Activated T-cell treated with anti-CD3 and anti-CD28 coated beads, Interleukin-2, amount 50 U/mL, for 4 hours (primary cell): ENCODE results near the gene GALNT11. TPM values are rescaled to one million over a fixed set of nuclear protein-coding genes. Genes with fewer than 3 reads are reported as not detected.
"Not testable (repeated sequence)": the region's sequence is repeated elsewhere in the genome, so short reads cannot be mapped to it uniquely, and the experiment has no call there.

Experiments used
- ATAC-seq, 2 donors: fragments of 200-7000 bp; cut with Tn5 transposase; one replicate each; pipeline ENCODE4 v1.10.0; 2021
- DNase-seq: peaks from one replicate; pipeline ENCODE4 v3.0.0-alpha.2; 2020
- H3K27me3 Mint-ChIP-seq: one replicate; pipeline ENCODE4 v1.8.0; 2021; ENCODE audit warnings: low read depth, mixed read lengths
- H3K36me3 Mint-ChIP-seq: one replicate; pipeline ENCODE4 v1.8.0; 2022; ENCODE audit warnings: mixed read lengths; ENCODE audit not compliant: insufficient read depth
- H3K4me1 Mint-ChIP-seq: one replicate; pipeline ENCODE4 v1.8.0; 2021; ENCODE audit warnings: low read depth, mixed read lengths
- H3K4me3 Mint-ChIP-seq: one replicate; pipeline ENCODE4 v1.8.0; 2021; ENCODE audit warnings: mild to moderate bottlenecking, moderate library complexity, mixed read lengths
- H3K9me3 Mint-ChIP-seq: one replicate; pipeline ENCODE4 v1.8.0; 2021; ENCODE audit warnings: mixed read lengths
- total RNA-seq, 3 donors: library from RNA; stranded (reverse); gene quantifications; one replicate each; pipeline ENCODE4 v1.2.1, GENCODE V29; 2021

The GALNT11 gene
- total RNA-seq, 3 donors from 2014 or later, result 16.6 to 17.3 (median 16.7) TPM

DNA sequence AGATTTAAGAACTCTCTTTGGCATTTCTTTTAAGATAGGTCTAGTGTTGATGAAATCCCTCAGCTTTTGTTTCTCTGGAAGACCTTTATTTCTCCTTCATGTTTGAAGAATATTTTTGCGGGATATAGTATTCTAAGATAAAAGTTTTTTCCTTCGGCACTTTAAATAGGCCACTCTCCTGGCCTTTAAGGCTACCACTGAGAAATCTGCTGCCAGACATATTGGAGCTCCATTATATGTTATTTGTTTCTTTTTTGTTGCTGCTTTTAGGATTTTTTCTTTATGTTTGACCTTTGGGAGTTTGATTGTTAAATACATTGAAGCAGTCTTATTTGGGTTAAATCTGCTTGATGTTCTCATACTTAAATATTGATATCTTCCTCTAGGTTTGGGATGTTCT lies 22.6 kb downstream of the GALNT11 start:
- Mint-ChIP-seq H3K4me1 (peaks cover 18% of the 10 kb centered on the region), H3K4me3 (no peak overlapping the region), H3K36me3 (peaks cover 24% of the 10 kb centered on the region), H3K27me3 (no peaks in the 10 kb centered on the region), H3K9me3 (peaks cover 35% of the 10 kb centered on the region)
- ATAC-seq (no peak), DNase-seq (no peak)

GRCh38 chr7:152050547-152050971 lies 25.1 kb downstream of the GALNT11 start:
- H3K4me1 Mint-ChIP-seq, result peaks cover 17% of the 10 kb centered on the region
- peaks cover 16% of the 10 kb centered on the region for H3K36me3 Mint-ChIP-seq
- H3K9me3 Mint-ChIP-seq, result peaks cover 17% of the 10 kb centered on the region
- no peaks in the 10 kb centered on the region for H3K27me3 Mint-ChIP-seq
- DNase-seq (no peak), ATAC-seq (no peak)
- no peak overlapping the region for H3K4me3 Mint-ChIP-seq

DNA sequence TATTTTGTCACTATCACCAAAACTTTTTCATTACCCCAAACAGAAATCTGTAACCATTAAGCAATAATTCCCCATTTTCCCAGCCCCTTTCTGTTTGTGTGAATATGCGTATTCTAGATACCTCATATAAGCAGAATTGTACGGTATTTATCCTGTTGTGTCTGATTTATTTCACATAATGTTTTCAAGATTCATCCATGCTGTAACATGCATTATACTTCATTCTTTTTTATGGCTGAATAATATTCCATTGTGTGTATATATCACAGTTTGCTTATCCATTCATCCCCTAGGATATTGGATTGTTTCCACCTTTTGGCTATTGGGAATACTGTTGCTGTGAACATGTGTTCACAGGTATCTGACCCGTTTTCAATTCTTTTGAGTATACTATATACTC lies 26.5 kb downstream of the GALNT11 start:
- peaks cover 10% of the 10 kb centered on the region for H3K36me3 Mint-ChIP-seq
- no peak for DNase-seq
- H3K9me3 Mint-ChIP-seq, result peaks cover 5% of the 10 kb centered on the region
- no peak for ATAC-seq
- H3K4me3 Mint-ChIP-seq, result no peak overlapping the region
- no peaks in the 10 kb centered on the region for H3K27me3 Mint-ChIP-seq
- H3K4me1 Mint-ChIP-seq, result peaks cover 8% of the 10 kb centered on the region

DNA sequence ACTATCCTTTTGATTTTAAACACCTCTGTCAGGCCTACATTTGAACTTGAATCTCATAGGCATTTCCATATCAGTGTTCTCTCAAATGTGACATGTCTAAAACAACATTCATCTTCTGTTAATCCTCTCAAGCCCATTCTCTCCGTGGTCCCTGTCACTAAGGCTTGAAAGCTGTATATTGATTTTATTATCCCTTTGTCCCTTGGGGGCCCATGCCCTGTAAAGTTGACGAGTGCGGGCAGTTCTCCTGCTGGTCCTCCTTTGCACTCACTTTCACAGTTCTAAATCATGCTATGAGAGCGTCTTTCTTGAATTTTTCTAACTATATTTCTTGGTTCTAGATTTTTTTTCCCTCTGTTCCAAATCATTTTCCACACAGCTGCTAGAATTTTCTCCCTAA lies 27.3 kb downstream of the GALNT11 start:
- Mint-ChIP-seq H3K4me3 (no peak overlapping the region), H3K4me1 (peaks cover 8% of the 10 kb centered on the region), H3K27me3 (no peaks in the 10 kb centered on the region), H3K9me3 (peaks cover 5% of the 10 kb centered on the region), H3K36me3 (peaks cover 11% of the 10 kb centered on the region)
- DNase-seq (no peak), ATAC-seq (no peak)

GRCh38 chr7:152054367-152055230 lies 29.1 kb downstream of the GALNT11 start:
- ATAC-seq, result no peak
- Mint-ChIP-seq H3K27me3 (no peaks in the 10 kb centered on the region), H3K4me1 (peaks cover 4% of the 10 kb centered on the region)

DNA sequence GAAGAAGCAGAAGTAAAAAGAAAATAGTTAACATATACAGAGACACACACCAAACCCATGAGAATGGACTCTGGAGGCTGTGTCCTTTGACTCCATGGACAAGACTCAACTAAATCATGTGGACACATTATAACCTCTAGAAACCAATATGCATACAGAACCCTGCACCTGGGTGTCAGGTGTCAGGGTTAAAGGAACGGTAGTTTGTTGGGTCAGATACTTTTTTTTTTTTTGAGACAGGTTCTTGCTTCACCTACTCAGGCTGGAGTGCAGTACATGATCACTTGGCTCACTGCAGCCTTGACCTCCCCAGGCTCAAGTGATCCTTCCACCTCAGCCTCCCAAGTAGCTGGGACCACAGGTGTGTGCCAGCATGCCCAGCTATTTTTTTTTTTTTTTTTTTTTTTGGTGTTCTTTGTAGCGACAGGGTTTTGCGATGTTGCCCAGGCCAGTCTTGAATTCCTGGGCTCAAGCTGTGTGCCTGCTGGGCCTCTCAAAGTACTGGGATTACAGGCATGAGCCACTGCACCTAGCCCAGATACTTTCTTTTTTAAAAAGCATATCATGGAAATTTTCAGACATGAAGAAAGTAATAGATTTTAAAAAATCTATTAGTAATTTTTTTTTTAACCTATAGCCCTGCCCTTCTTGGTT lies 31.3 kb downstream of the GALNT11 start:
- no peaks in the 10 kb centered on the region for H3K27me3 Mint-ChIP-seq
- H3K36me3 Mint-ChIP-seq, result peaks cover 20% of the 10 kb centered on the region
- ATAC-seq (no peak), DNase-seq (no peak)
- no peak overlapping the region for H3K4me3 Mint-ChIP-seq
- no peaks in the 10 kb centered on the region for H3K4me1 Mint-ChIP-seq
- no peaks in the 10 kb centered on the region for H3K9me3 Mint-ChIP-seq

More at GRCh38 chr7:152054367-152055230, 29.1 kb downstream of the GALNT11 start:
- no peaks in the 10 kb centered on the region for H3K9me3 Mint-ChIP-seq
- no peak overlapping the region for H3K4me3 Mint-ChIP-seq
- DNase-seq, result no peak
- peaks cover 16% of the 10 kb centered on the region for H3K36me3 Mint-ChIP-seq

DNA sequence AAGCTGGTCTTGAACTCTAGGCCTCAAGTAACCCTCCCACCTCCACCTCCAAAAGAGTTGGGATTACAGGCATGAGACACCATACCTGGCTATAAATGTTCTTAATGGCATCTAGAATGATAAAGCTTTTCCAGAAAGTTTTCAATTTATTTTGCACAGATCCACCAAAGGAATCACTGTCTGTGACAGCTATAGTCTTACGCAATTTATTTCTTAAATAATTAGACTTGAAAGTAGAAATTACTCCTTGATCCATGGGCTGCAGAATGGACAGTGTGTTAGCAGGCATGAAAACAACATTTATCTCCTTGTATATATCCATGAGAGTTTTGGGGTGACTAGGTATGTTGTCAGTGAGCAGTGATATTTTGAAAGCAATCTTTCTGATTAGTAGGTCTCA lies 33.8 kb downstream of the GALNT11 start:
- H3K4me1 Mint-ChIP-seq, result no peaks in the 10 kb centered on the region
- DNase-seq (no peak), ATAC-seq (no peak)
- no peaks in the 10 kb centered on the region for H3K9me3 Mint-ChIP-seq
- peaks cover 23% of the 10 kb centered on the region for H3K36me3 Mint-ChIP-seq
- no peak overlapping the region for H3K4me3 Mint-ChIP-seq
- H3K27me3 Mint-ChIP-seq, result no peaks in the 10 kb centered on the region

- DNase-seq, H3K27me3 Mint-ChIP-seq, ATAC-seq, H3K9me3 Mint-ChIP-seq, H3K4me3 Mint-ChIP-seq: not testable (repeated sequence)
- Mint-ChIP-seq H3K36me3 (peaks cover 27% of the 10 kb centered on the region), H3K4me1 (peaks cover 13% of the 10 kb centered on the region)
Measured at GRCh38 chr7:152061086-152061485, 35.6 kb downstream of the GALNT11 start.

GRCh38 chr7:152063192-152063591 lies 37.7 kb downstream of the GALNT11 start:
- peaks cover 30% of the 10 kb centered on the region for H3K4me1 Mint-ChIP-seq
- peaks cover 32% of the 10 kb centered on the region for H3K36me3 Mint-ChIP-seq
- not testable (repeated sequence) for H3K27me3 Mint-ChIP-seq, ATAC-seq, H3K4me3 Mint-ChIP-seq, DNase-seq, H3K9me3 Mint-ChIP-seq

DNA sequence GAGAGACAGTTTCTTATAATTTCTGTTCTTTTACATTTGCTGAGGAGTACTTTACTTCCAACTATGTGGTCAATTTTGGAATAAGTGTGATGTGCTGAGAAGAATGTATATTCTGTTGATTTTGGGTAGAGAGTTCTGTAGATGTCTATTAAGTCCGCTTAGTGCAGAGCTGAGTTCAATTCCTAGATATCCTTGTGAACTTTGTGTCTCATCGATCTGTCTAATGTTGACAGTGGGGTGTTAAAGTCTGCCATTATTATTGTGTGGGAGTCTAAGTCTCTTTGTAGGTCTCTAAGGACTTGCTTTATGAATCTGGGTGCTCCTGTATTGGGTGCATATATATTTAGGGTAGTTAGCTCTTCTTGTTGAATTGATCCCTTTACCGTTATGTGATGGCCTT lies 38.3 kb downstream of the GALNT11 start:
- not testable (repeated sequence) for H3K4me3 Mint-ChIP-seq, DNase-seq, H3K27me3 Mint-ChIP-seq, ATAC-seq, H3K9me3 Mint-ChIP-seq
- Mint-ChIP-seq H3K4me1 (peaks cover 32% of the 10 kb centered on the region), H3K36me3 (peaks cover 30% of the 10 kb centered on the region)

DNA sequence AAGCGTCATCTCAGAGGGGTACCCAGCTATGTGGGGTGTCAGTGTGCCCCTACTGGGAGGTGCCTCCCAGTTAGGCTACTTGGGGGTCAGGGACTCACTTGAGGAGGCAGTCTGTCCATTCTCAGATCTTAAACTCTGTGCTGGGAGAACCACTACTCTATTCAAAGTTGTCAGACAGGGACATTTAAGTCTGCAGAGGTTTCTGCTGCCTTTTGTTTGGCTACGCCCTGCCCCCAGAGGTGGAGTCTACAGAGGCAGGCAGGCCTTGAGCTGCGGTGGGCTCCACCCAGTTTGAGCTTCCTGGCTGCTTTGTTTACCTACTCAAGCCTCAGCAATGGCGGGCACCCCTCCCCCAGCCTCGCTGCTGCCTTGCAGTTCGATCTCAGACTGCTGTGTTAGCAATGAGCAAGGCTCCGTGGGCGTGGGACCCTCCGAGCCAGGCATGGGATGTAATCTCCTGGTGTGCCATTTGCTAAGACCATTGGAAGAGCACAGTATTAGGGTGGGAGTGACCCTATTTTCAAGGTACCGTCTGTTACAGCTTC lies 40.4 kb downstream of the GALNT11 start:
- DNase-seq, H3K4me3 Mint-ChIP-seq, ATAC-seq, H3K27me3 Mint-ChIP-seq: not testable (repeated sequence)
- H3K36me3 Mint-ChIP-seq, result peaks cover 28% of the 10 kb centered on the region
- peaks cover 40% of the 10 kb centered on the region for H3K4me1 Mint-ChIP-seq
- H3K9me3 Mint-ChIP-seq, result peaks cover 15% of the 10 kb centered on the region

DNA sequence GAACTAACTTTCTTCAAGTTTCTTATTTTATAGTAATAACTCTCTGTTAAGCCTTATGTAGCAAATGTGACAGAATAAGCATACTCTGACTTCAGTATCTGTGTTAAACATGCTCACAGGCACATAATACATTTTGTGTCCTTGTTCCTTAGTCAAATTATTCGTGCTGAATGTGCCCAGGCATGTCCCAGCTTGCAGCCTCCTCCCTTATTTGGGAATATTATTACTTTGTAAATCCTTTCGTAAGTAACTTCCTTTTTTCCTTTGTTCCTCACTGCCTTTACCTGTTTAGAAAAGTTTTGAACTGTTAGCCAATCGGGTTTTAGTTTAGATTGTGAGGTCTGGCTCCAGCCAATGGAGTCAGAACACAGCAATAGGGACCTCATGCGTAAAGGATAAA lies 46.9 kb downstream of the GALNT11 start:
- Mint-ChIP-seq H3K9me3 (peaks cover 5% of the 10 kb centered on the region), H3K4me1 (peaks cover 40% of the 10 kb centered on the region), H3K36me3 (peaks cover 10% of the 10 kb centered on the region), H3K4me3 (no peak overlapping the region), H3K27me3 (no peaks in the 10 kb centered on the region)
- DNase-seq (no peak), ATAC-seq (no peak)

GRCh38 chr7:152073352-152073751 lies 47.9 kb downstream of the GALNT11 start:
- Mint-ChIP-seq H3K9me3 (peaks cover 5% of the 10 kb centered on the region), H3K27me3 (no peaks in the 10 kb centered on the region), H3K4me1 (peaks cover 40% of the 10 kb centered on the region), H3K36me3 (peaks cover 9% of the 10 kb centered on the region), H3K4me3 (no peak overlapping the region)
- DNase-seq (no peak), ATAC-seq (no peak)

- H3K9me3 Mint-ChIP-seq, result peaks cover 5% of the 10 kb centered on the region
- no peak overlapping the region for H3K4me3 Mint-ChIP-seq
- peaks cover 9% of the 10 kb centered on the region for H3K36me3 Mint-ChIP-seq
- DNase-seq (no peak), ATAC-seq (no peak)
- peaks cover 46% of the 10 kb centered on the region for H3K4me1 Mint-ChIP-seq
- no peaks in the 10 kb centered on the region for H3K27me3 Mint-ChIP-seq
Measured at GRCh38 chr7:152074673-152075072, 49.2 kb downstream of the GALNT11 start.
